Uterus (tissue), 2 donors: ENCODE measurements around the gene KNSTRN.

ENCODE experiments used
- CTCF ChIP-seq, 4 experiments: fragments of 200-600 bp in 2 of 4; fragments of 450-650 bp in 2 of 4; sonication (generic) in 2 of 4; IDR thresholded peaks; one replicate each; pipeline ENCODE4 v1.5.1; 2016 to 2019; ENCODE audit warnings: antibody characterized with exemption in 4 of 4, mild to moderate bottlenecking in 2 of 4, moderate library complexity in 1 of 4
- POLR2A ChIP-seq, 2 donors: fragments of 450-650 bp; IDR thresholded peaks; one replicate each; pipeline ENCODE4 v1.6.1; 2016; ENCODE audit warnings: antibody characterized with exemption in 2 of 2, mild to moderate bottlenecking in 1 of 2, moderate library complexity in 1 of 2

GRCh38 chr15:40357246-40357645, 25.3 kb upstream of the KNSTRN start:
- TF ChIP-seq POLR2A (IDR thresholded peaks at IDR 0.05): no peak
- TF ChIP-seq CTCF (IDR thresholded peaks at IDR 0.05): no peak
